GM12875 (cell line): ENCODE data around the gene RPS6KB2.
A peak's percentile ranks its signal among the peaks of the same experiment; 100 is the strongest.

Source experiments
- H3K4me3 ChIP-seq: one replicate; pipeline ENCODE4 v1.5.1; 2011; ENCODE audit warnings: low read depth, low read length, control low read depth
- TF ChIP-seq, protein P1 (sequence below): IDR thresholded peaks from 2 replicates; pipeline ENCODE4 v1.5.1; 2011; ENCODE audit warnings: low read depth, mild to moderate bottlenecking, control low read depth, inconsistent platforms, low read length, moderate library complexity, borderline replicate concordance; ENCODE audit not compliant: insufficient read depth

RPS6KB2 gene

DNA sequence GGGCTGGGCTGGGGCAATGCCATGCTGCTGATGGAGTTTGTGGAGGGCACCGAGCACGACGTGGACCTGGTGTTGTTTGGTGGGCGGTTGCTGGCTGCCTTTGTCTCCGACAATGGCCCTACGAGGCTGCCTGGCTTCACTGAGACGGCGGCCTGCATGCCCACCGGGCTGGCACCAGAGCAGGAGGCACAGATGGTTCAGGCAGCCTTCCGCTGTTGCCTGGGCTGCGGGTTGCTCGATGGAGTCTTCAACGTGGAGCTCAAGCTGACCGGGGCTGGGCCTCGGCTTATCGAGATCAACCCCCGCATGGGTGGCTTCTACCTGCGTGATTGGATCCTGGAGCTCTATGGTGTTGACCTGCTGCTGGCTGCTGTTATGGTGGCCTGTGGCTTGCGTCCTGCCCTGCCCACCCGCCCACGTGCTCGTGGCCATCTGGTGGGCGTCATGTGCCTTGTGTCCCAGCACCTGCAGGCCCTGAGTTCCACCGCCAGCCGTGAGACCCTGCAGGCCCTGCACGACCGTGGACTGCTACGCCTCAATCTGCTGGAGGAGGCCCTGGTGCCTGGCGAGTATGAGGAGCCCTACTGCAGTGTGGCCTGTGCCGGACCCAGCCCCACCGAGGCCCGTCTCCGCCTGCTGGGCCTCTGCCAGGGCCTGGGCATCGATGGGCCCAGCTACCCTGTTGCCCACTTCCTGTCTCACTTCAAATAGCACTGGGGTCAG is 4.2 kb upstream of the RPS6KB2 start:
- H3K4me3 ChIP-seq, result no peak overlapping the region
- TF ChIP-seq, protein P1, sequence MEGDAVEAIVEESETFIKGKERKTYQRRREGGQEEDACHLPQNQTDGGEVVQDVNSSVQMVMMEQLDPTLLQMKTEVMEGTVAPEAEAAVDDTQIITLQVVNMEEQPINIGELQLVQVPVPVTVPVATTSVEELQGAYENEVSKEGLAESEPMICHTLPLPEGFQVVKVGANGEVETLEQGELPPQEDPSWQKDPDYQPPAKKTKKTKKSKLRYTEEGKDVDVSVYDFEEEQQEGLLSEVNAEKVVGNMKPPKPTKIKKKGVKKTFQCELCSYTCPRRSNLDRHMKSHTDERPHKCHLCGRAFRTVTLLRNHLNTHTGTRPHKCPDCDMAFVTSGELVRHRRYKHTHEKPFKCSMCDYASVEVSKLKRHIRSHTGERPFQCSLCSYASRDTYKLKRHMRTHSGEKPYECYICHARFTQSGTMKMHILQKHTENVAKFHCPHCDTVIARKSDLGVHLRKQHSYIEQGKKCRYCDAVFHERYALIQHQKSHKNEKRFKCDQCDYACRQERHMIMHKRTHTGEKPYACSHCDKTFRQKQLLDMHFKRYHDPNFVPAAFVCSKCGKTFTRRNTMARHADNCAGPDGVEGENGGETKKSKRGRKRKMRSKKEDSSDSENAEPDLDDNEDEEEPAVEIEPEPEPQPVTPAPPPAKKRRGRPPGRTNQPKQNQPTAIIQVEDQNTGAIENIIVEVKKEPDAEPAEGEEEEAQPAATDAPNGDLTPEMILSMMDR, result no peak

- H3K4me3 ChIP-seq, result peak overlapping the region; percentile 97
These were observed 882 bp upstream of the RPS6KB2 start for GRCh38 chr11:67427364-67427859.

- TF ChIP-seq, protein P1, result no peak
- H3K4me3 ChIP-seq, result peak overlapping the region; percentile 97
These were observed 859 bp downstream of the RPS6KB2 start for GRCh38 chr11:67429038-67429668.

DNA sequence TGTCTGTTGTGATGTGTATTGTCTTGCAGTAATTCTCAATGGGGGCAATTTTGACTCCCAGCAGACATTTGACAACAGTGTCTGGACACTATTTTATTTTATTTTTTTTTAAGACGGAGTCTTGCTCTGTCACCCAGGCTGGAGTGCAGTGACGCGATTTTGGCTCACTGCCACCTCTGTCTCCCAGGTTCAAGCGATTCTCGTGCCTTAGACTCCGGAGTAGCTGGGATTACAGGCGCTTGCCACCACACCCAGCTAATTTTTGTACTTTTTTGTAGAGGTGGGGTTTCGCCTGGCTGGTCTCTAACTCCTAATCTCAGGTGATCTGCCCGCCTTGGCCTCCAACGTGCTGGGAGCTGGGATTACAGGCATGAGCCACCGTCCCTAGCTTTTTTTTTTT is 1.4 kb downstream of the RPS6KB2 start:
- H3K4me3 ChIP-seq, result no peak overlapping the region
- TF ChIP-seq, protein P1, result no peak

DNA sequence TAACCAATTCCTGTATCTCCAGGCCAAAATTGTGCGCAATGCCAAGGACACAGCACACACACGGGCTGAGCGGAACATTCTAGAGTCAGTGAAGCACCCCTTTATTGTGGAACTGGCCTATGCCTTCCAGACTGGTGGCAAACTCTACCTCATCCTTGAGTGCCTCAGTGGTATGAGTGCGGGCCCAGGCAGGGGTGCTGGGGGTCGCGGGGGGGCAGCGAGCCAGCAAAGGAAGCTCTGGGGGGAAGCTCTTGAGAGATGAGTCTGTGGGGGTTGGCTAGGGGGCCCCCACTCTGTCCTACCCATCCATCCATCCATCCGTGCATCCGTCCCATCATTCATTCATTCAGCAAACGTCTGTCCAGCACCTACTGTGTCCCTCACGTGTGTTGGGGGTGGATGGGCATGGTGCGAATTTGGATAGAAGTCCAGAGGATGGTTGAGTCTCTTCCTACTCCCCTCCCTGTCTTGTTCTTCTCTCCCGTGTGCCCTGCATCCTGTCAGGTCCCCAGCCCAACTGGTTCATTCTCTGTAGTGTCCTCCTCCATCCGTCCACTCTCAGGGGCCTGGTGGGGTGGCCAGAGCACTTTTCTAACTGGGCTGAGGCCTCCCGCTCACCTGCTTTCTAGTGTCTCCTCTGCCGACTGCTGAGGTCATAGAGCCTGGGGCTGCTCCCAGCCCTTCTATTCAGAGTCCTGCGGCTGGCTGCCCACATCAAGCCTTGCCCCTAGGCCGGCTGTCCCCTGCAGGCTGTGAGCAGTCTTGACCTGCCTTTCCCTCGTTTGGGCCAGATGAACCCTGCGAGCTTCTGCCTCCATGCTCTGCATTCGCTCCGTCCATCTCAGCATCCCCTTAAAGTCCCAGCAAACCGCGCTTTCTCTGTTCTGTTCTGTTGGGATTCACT is 3.3 kb downstream of the RPS6KB2 start:
- no peak overlapping the region for H3K4me3 ChIP-seq
- TF ChIP-seq, protein P1, result no peak

GRCh38 chr11:67432655-67433349 is 4.5 kb downstream of the RPS6KB2 start:
- TF ChIP-seq, protein P1, result no peak
- no peak overlapping the region for H3K4me3 ChIP-seq
